ENCODE data around the gene SNTG2. TPM values are rescaled to one million over a fixed set of nuclear protein-coding genes. Genes with fewer than 3 reads are reported as not detected.

Gene SNTG2
- total RNA-seq, 2 donors from 2014 or later: 4.1 to 11.9 TPM

GRCh38 chr2:1143129-1143528 lies 192.5 kb downstream of the SNTG2 start:
- Histone ChIP-seq H3K4me3 (ENCODE audit: low read length) (no peak overlapping the region), H3K27ac (ENCODE audit: low read depth, low read length) (no peak overlapping the region), H3K27me3 (ENCODE audit: control insufficient read depth, insufficient read depth, low read length, poor library complexity, severe bottlenecking) (no peaks in the 10 kb centered on the region), H3K9me3 (ENCODE audit: control insufficient read depth, low read length) (no peaks in the 10 kb centered on the region), H3K4me1 (ENCODE audit: control insufficient read depth, insufficient read depth, low read length) (no peaks in the 10 kb centered on the region), H3K9ac (ENCODE audit: extremely low read depth, low read length, poor library complexity, severe bottlenecking) (no peak overlapping the region), H3K36me3 (ENCODE audit: control insufficient read depth, insufficient read depth, low read length) (no peaks in the 10 kb centered on the region)
- 87 to 93% methylated on average over 1 of the region's 1 CpG for WGBS, 2 experiments (ENCODE audit: insufficient coverage in 1 of 2, insufficient read length in 1 of 2)
- Mint-ChIP-seq H3K4me3 (no peak overlapping the region), H3K27me3 (ENCODE audit: insufficient read depth) (no peaks in the 10 kb centered on the region), H3K27ac (no peak overlapping the region), H3K36me3 (ENCODE audit: low read depth) (peaks cover 7% of the 10 kb centered on the region), H3K9me3 (no peaks in the 10 kb centered on the region), H3K4me1 (no peaks in the 10 kb centered on the region)
- no peak for DNase-seq
- TF ChIP-seq, protein P1, sequence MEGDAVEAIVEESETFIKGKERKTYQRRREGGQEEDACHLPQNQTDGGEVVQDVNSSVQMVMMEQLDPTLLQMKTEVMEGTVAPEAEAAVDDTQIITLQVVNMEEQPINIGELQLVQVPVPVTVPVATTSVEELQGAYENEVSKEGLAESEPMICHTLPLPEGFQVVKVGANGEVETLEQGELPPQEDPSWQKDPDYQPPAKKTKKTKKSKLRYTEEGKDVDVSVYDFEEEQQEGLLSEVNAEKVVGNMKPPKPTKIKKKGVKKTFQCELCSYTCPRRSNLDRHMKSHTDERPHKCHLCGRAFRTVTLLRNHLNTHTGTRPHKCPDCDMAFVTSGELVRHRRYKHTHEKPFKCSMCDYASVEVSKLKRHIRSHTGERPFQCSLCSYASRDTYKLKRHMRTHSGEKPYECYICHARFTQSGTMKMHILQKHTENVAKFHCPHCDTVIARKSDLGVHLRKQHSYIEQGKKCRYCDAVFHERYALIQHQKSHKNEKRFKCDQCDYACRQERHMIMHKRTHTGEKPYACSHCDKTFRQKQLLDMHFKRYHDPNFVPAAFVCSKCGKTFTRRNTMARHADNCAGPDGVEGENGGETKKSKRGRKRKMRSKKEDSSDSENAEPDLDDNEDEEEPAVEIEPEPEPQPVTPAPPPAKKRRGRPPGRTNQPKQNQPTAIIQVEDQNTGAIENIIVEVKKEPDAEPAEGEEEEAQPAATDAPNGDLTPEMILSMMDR (conservative IDR thresholded peaks at IDR 0.05): no peak

DNA sequence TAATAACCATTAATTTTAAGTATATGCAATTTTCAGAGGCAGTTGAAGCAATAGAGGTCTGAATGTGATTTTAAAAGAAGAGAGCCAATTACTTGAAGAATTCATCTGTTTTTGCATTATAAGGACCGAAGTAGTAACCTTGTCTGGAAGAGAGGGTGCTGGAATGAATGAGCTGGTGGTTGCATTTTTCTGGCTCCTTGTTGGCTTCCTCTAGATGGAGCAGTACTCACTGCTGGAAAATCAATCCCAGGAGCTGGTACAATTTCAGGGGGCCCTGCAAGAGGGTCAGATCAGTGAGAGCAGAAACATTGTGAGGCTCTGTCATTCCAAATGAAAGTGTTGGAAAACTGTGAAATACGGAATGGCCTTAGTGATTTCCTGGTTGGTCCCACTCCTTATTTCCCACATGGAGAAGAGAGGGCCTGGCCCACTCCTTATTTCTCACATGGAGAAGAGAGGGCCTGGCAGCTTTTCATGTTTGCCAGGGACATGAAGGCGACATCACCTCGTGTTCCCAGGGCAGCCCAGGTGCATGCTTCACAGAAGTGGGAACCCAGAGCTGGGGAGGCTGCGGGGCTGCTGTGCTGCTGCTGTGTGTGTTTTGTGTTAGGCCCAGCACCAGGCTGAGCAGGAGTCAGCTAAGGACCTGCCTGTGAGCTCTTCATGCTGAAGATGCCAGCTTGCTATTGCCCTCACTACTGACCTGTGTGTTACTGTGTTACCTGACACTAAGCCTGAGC lies 197.4 kb downstream of the SNTG2 start:
- H3K9me3 Mint-ChIP-seq: no peaks in the 10 kb centered on the region
- peaks cover 3% of the 10 kb centered on the region for H3K4me1 Mint-ChIP-seq
- Histone ChIP-seq H3K4me3 (ENCODE audit: low read length) (no peak overlapping the region), H3K9ac (ENCODE audit: extremely low read depth, low read length, poor library complexity, severe bottlenecking) (no peak overlapping the region), H3K4me1 (ENCODE audit: control insufficient read depth, insufficient read depth, low read length) (no peaks in the 10 kb centered on the region), H3K9me3 (ENCODE audit: control insufficient read depth, low read length) (no peaks in the 10 kb centered on the region), H3K27ac (ENCODE audit: low read depth, low read length) (no peak overlapping the region), H3K27me3 (ENCODE audit: control insufficient read depth, insufficient read depth, low read length, poor library complexity, severe bottlenecking) (no peaks in the 10 kb centered on the region), H3K36me3 (ENCODE audit: control insufficient read depth, insufficient read depth, low read length) (no peaks in the 10 kb centered on the region)
- no peak overlapping the region for H3K27ac Mint-ChIP-seq
- H3K36me3 Mint-ChIP-seq (ENCODE audit: low read depth): peaks cover 7% of the 10 kb centered on the region
- 52 to 67% methylated on average over 3 to 5 of the region's 5 CpGs for WGBS, 2 experiments (ENCODE audit: insufficient coverage in 1 of 2, insufficient read length in 1 of 2)
- DNase-seq: no peak
- H3K27me3 Mint-ChIP-seq (ENCODE audit: insufficient read depth): no peaks in the 10 kb centered on the region
- TF ChIP-seq, protein P1 (conservative IDR thresholded peaks at IDR 0.05): peak; percentile 46
- H3K4me3 Mint-ChIP-seq: no peak overlapping the region

GRCh38 chr2:1150724-1151511 lies 200.3 kb downstream of the SNTG2 start:
- no peak overlapping the region for H3K4me3 ChIP-seq (ENCODE audit: low read length)
- DNase-seq: no peak
- Mint-ChIP-seq H3K36me3 (ENCODE audit: low read depth) (no peaks in the 10 kb centered on the region), H3K27me3 (ENCODE audit: insufficient read depth) (no peaks in the 10 kb centered on the region), H3K9me3 (no peaks in the 10 kb centered on the region), H3K27ac (no peak overlapping the region), H3K4me1 (peaks cover 3% of the 10 kb centered on the region), H3K4me3 (no peak overlapping the region)
- 72 to 82% methylated on average over 3 to 13 of the region's 13 CpGs for WGBS, 2 experiments (ENCODE audit: insufficient coverage in 1 of 2, insufficient read length in 1 of 2)
- TF ChIP-seq, protein P1 (conservative IDR thresholded peaks at IDR 0.05): no peak
- no peaks in the 10 kb centered on the region for H3K4me1 ChIP-seq (ENCODE audit: control insufficient read depth, insufficient read depth, low read length)
- no peak overlapping the region for H3K27ac ChIP-seq (ENCODE audit: low read depth, low read length)
- no peaks in the 10 kb centered on the region for H3K36me3 ChIP-seq (ENCODE audit: control insufficient read depth, insufficient read depth, low read length)
- no peaks in the 10 kb centered on the region for H3K27me3 ChIP-seq (ENCODE audit: control insufficient read depth, insufficient read depth, low read length, poor library complexity, severe bottlenecking)
- H3K9me3 ChIP-seq (ENCODE audit: control insufficient read depth, low read length): no peaks in the 10 kb centered on the region
- H3K9ac ChIP-seq (ENCODE audit: extremely low read depth, low read length, poor library complexity, severe bottlenecking): no peak overlapping the region

Data from endodermal cell (in vitro differentiated cells).